Measurements from ENCODE around the gene NOS1AP.

Gene NOS1AP

GRCh38 chr1:162271972-162272371 lies 202.5 kb downstream of the NOS1AP start:
- H3K4me3 ChIP-seq (ENCODE audit: low read length) = no peak overlapping the region
- TF ChIP-seq CTCF (IDR thresholded peaks at IDR 0.05; ENCODE audit: insufficient read depth, low read depth, low read length, missing control alignments) = no peak
- DNase-seq (ENCODE audit: low read depth) = no peak

DNA sequence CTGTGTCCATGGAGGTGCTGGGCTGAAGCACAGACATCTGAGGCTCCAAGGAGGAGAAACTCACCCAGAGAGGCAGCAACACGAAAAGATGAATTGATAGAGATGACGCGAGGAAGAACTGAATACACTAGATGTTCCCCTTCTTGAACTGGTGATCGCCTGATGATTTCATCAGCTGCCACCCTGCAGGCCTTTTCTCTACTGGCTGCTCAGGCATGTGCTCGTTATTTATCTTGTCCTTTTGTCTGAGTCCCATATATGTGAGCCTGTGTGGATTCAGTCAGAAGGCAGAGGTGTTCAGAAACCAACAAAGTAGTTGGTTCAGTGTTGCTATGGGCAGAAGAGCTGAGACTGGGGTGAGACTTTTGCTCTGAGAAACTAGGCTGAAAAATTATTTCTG lies 202.9 kb downstream of the NOS1AP start:
- no peak for TF ChIP-seq CTCF (IDR thresholded peaks at IDR 0.05; ENCODE audit: insufficient read depth, low read depth, low read length, missing control alignments)
- no peak overlapping the region for H3K4me3 ChIP-seq (ENCODE audit: low read length)
- DNase-seq (ENCODE audit: low read depth) = no peak

DNA sequence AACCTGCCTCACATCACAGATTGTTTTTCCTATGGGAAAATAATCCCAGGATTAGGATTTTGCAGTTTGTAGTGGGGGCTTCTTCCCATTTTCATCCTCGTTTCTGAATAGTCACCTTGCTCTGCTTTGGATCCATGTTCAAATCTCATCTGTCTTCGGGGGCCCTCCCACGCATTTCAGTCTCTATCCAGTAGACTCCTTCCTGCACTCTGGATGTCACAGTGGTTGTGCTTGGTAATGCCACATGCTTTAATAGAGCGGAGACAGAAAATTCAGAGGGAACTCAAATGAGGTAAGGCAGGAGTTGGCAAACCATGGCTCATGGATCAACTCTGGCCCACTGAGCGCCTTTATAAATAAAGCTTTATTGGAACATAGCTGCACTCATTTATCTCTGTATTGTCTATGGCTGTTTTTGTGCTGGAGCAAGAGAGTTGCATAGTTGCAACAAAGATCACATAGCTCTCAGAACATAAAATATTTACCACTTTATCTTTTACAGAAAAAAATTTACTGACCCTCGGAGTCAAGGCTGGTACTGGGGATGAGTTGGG lies 206.2 kb downstream of the NOS1AP start:
- no peak overlapping the region for H3K4me3 ChIP-seq (ENCODE audit: low read length)
- no peak for TF ChIP-seq CTCF (IDR thresholded peaks at IDR 0.05; ENCODE audit: insufficient read depth, low read depth, low read length, missing control alignments)
- DNase-seq (ENCODE audit: low read depth) = no peak

DNA sequence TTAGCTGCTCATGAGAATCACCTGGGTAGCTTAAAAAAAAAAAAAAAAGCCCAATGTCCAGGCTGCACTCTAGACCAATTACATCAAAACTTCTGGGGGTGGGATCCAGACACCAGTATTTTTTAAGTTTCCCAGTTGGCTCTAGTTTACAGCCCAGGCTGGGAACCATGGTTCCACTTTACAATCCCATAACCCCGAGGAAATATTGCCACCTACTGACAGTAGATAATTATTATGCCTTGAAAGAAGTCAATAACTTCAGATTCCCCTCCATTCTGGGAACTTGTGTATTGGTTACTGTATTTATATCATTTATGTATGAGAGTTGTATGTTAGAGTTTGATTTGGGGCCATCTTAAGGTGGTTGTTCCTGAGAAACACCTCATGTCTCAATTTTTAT lies 207.0 kb downstream of the NOS1AP start:
- peak; percentile 43 for TF ChIP-seq CTCF (IDR thresholded peaks at IDR 0.05; ENCODE audit: insufficient read depth, low read depth, low read length, missing control alignments)
- DNase-seq (ENCODE audit: low read depth) = peak; percentile 38
- H3K4me3 ChIP-seq (ENCODE audit: low read length) = no peak overlapping the region

DNA sequence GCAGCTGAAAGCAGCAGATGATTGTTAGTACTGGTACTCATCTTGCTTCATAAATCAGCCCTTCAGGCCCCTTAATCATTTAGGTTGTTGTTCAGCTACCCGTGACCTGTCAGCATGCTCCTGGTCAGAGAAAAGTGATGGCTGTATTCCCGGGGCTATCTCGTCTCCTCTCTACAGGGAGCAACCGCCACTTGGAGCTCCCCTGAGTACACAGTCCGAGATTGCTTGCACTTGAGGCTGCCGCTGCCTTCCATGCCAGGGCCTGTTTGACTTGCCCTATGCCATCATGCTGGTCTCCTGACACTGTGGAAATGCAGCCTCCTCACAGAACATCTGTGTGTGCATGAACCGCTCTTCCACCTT lies 209.6 kb downstream of the NOS1AP start:
- no peak for TF ChIP-seq CTCF (IDR thresholded peaks at IDR 0.05; ENCODE audit: insufficient read depth, low read depth, low read length, missing control alignments)
- no peak overlapping the region for H3K4me3 ChIP-seq (ENCODE audit: low read length)
- DNase-seq (ENCODE audit: low read depth) = no peak

DNA sequence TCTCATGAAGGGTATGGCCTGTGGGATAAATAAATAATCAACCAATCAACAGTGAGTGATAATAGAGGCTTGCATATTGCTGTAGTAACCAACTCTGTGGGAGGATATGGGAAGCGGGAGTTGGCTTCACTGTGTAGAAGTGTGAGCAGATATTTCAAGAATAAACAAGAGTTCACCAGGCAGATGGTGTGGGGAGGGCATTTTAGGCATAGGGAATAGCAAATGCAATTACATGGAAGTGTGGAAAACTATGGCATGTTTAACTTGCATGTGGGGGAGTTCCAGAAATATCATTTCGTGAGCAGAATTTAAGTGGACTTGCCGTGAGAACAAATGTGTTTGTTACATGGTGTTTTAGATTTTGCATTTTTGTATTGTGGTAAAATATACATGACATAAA lies 211.9 kb downstream of the NOS1AP start:
- TF ChIP-seq CTCF (IDR thresholded peaks at IDR 0.05; ENCODE audit: insufficient read depth, low read depth, low read length, missing control alignments) = no peak
- no peak overlapping the region for H3K4me3 ChIP-seq (ENCODE audit: low read length)
- no peak for DNase-seq (ENCODE audit: low read depth)

GRCh38 chr1:162283657-162284056 lies 214.2 kb downstream of the NOS1AP start:
- no peak for TF ChIP-seq CTCF (IDR thresholded peaks at IDR 0.05; ENCODE audit: insufficient read depth, low read depth, low read length, missing control alignments)
- H3K4me3 ChIP-seq (ENCODE audit: low read length) = no peak overlapping the region
- no peak for DNase-seq (ENCODE audit: low read depth)

All from epithelial cell of esophagus (primary cell).